Measurements from ENCODE around the gene CD36. TPM values are rescaled to one million over a fixed set of nuclear protein-coding genes. Genes with fewer than 3 reads are reported as not detected.
"Not testable (repeated sequence)": the region's sequence is repeated elsewhere in the genome, so short reads cannot be mapped to it uniquely, and the experiment has no call there.

CD36 gene
- total RNA-seq, 2 donors from 2014 or later, result 5.7 to 7.2 TPM

DNA sequence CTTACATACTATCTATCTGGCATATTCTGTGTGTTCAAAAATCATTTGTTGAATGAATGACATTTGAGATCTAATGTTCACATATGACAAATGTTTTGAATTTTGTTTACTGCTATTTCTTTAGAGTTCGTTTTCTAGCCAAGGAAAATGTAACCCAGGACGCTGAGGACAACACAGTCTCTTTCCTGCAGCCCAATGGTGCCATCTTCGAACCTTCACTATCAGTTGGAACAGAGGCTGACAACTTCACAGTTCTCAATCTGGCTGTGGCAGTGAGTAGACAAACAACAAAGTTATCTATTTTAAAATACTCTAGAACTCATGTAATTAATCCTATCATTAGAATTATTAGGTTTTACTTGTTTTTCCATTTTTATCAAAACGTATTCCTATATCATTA, 22.5 kb downstream of the CD36 start:
- no peak for DNase-seq (ENCODE audit: low spot score)
- no peak overlapping the region for H3K4me3 ChIP-seq
- H3K4me1 ChIP-seq (replicated peaks), result no peaks in the 10 kb centered on the region
- H3K9me3 ChIP-seq, result no peaks in the 10 kb centered on the region
- TF ChIP-seq POLR2AphosphoS5 (IDR thresholded peaks at IDR 0.05) (no peak), POLR2A (IDR thresholded peaks at IDR 0.05) (no peak), CTCF (IDR thresholded peaks at IDR 0.05) (no peak)
- intact Hi-C loops (cut with DNase I), result no loop called here
- H3K27me3 ChIP-seq (replicated peaks; ENCODE audit: insufficient read depth), result no peaks in the 10 kb centered on the region
- H3K27ac ChIP-seq, result no peak overlapping the region
- WGBS, result 79% methylated on average over 4 of the region's 4 CpGs
- H3K36me3 ChIP-seq, result no peaks in the 10 kb centered on the region

GRCh38 chr7:80661729-80662128, 23.3 kb downstream of the CD36 start:
- intact Hi-C loops (cut with DNase I), result no loop called here
- no peaks in the 10 kb centered on the region for H3K9me3 ChIP-seq
- DNase-seq (ENCODE audit: low spot score), result no peak
- TF ChIP-seq POLR2A (IDR thresholded peaks at IDR 0.05) (no peak), POLR2AphosphoS5 (IDR thresholded peaks at IDR 0.05) (no peak), CTCF (IDR thresholded peaks at IDR 0.05) (no peak)
- no peaks in the 10 kb centered on the region for H3K27me3 ChIP-seq (replicated peaks; ENCODE audit: insufficient read depth)
- 85% methylated on average over 7 of the region's 7 CpGs for WGBS
- no peak overlapping the region for H3K4me3 ChIP-seq
- H3K4me1 ChIP-seq (replicated peaks), result no peaks in the 10 kb centered on the region
- no peaks in the 10 kb centered on the region for H3K36me3 ChIP-seq
- no peak overlapping the region for H3K27ac ChIP-seq

- H3K4me1 ChIP-seq (replicated peaks), result no peaks in the 10 kb centered on the region
- no peaks in the 10 kb centered on the region for H3K9me3 ChIP-seq
- H3K27ac ChIP-seq, result no peak overlapping the region
- no peaks in the 10 kb centered on the region for H3K36me3 ChIP-seq
- no peak for TF ChIP-seq POLR2A (IDR thresholded peaks at IDR 0.05)
- TF ChIP-seq CTCF (IDR thresholded peaks at IDR 0.05), result no peak
- WGBS, result 91% methylated on average over 13 of the region's 13 CpGs
- no peaks in the 10 kb centered on the region for H3K27me3 ChIP-seq (replicated peaks; ENCODE audit: insufficient read depth)
- intact Hi-C loops (cut with DNase I), result no loop called here
- H3K4me3 ChIP-seq, result no peak overlapping the region
- no peak for DNase-seq (ENCODE audit: low spot score)
These were observed 23.8 kb downstream of the CD36 start for GRCh38 chr7:80662252-80662651.

DNA sequence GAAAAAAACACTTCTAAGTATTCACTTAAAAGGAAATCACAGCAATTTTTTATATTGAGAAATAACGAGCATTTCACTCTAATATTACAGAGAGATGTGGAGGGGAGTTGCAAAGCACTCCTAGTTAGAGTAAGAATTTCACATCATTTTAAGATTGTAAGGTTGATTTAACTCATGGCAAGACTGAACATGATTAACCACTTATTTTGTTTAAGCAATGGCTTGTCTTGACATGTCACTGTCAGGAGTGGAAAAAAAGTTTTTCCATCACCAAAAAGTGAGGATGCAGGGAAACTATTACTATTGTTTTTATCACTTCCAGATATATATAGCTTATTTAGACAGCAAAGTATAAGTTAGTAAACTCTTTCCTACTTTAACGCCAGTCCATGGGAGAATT, 27.1 kb downstream of the CD36 start:
- H3K36me3 ChIP-seq, result no peaks in the 10 kb centered on the region
- H3K9me3 ChIP-seq, result no peaks in the 10 kb centered on the region
- no peaks in the 10 kb centered on the region for H3K4me1 ChIP-seq (replicated peaks)
- no peak for DNase-seq (ENCODE audit: low spot score)
- H3K4me3 ChIP-seq, result no peak overlapping the region
- intact Hi-C loops (cut with DNase I), result no loop called here
- no peaks in the 10 kb centered on the region for H3K27me3 ChIP-seq (replicated peaks; ENCODE audit: insufficient read depth)
- no peak overlapping the region for H3K27ac ChIP-seq
- TF ChIP-seq POLR2A (IDR thresholded peaks at IDR 0.05), result no peak
- 62% methylated on average over 2 of the region's 2 CpGs for WGBS

DNA sequence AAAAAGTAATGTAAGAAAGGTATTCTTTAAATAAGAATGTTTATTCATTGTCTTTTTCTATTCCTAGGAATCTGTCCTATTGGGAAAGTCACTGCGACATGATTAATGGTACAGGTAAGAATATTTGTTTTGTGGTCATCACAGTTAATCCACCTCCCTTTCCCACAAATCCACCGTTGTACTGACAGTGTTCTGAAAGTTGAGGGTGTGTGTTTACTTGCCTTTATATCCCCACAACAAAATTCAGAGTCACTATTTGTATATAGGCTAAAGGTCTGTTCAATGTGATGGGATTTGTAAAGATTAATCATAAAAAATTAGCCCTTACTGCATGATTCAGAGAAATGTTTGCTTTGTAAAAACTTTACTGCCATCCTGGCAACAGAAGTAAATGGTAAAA, 27.9 kb downstream of the CD36 start:
- TF ChIP-seq CTCF (IDR thresholded peaks at IDR 0.05) (no peak), POLR2A (IDR thresholded peaks at IDR 0.05) (no peak), POLR2AphosphoS5 (IDR thresholded peaks at IDR 0.05) (no peak)
- H3K4me3 ChIP-seq, result no peak overlapping the region
- intact Hi-C loops (cut with DNase I), result no loop called here

GRCh38 chr7:80669367-80669766, 30.9 kb downstream of the CD36 start:
- 87% methylated on average over 6 of the region's 6 CpGs for whole genome bisulfite sequencing
- H3K27me3 ChIP-seq (replicated peaks; ENCODE audit: insufficient read depth); H3K36me3 ChIP-seq; DNase-seq (ENCODE audit: low spot score); H3K27ac ChIP-seq; H3K4me1 ChIP-seq (replicated peaks); H3K4me3 ChIP-seq; H3K9me3 ChIP-seq; intact Hi-C loops (cut with DNase I): not testable (repeated sequence)

More for the DNA sequence above, 27.9 kb downstream of the CD36 start:
- WGBS, result 62% methylated on average over 2 of the region's 2 CpGs
- no peak for DNase-seq (ENCODE audit: low spot score)
- Histone ChIP-seq H3K27me3 (replicated peaks; ENCODE audit: insufficient read depth) (no peaks in the 10 kb centered on the region), H3K27ac (no peak overlapping the region), H3K36me3 (no peaks in the 10 kb centered on the region), H3K4me1 (replicated peaks) (no peaks in the 10 kb centered on the region), H3K9me3 (no peaks in the 10 kb centered on the region)

Data from prostate gland (tissue), 2 donors.